SH-SY5Y (cell line): Measurements from ENCODE around the gene LRRC14B.

Experiments used
- GATA2 ChIP-seq: IDR thresholded peaks from 2 replicates; pipeline ENCODE4 v1.6.1; 2011; ENCODE audit warnings: mild to moderate bottlenecking, low read depth, low read length
- GATA3 ChIP-seq: IDR thresholded peaks from 2 replicates; pipeline ENCODE4 v1.6.1; 2011; ENCODE audit warnings: low read depth, mild to moderate bottlenecking, low read length, moderate library complexity

DNA sequence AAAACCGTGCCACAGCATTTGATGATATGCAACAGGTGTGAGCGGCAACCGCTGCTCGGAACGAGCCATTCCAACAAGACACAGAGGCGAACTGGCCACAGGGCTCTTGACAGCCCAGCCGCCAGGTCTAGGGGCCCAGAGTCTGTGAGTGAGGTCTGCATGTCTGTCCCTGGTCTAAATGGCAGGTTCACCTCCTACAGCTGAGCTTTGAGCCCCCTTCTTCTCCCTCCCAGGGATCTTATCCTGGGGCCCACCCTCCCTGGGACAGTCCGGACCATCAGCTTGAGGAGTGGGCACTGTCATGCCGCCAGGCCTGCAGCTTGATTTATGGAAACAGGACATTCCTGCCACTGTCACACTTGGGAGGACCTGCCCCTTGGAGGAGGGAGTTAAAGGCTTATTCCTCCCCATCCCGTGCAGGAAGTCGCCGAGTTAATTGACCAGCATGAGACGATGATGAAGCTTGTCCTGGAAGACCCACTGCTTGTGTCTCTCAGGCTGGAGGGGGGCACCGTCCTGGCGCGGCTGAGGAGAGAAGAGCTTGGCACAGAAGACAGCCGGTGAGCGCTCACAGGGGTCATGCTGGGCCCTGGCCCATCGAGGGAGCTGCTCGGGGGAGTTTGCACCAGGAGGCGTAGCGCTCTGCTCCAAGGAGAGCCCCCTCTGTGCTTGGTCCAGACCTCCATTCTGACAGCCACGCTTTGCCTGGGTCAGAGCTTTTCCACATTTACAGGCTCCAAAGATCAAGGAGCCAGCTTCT, 35.5 kb upstream of the LRRC14B start:
- TF ChIP-seq GATA2 (no peak), GATA3 (no peak)
